ENCODE measurements around the gene OR2T4. TPM values are rescaled to one million over a fixed set of nuclear protein-coding genes. Genes with fewer than 3 reads are reported as not detected.

The OR2T4 gene, protein sequence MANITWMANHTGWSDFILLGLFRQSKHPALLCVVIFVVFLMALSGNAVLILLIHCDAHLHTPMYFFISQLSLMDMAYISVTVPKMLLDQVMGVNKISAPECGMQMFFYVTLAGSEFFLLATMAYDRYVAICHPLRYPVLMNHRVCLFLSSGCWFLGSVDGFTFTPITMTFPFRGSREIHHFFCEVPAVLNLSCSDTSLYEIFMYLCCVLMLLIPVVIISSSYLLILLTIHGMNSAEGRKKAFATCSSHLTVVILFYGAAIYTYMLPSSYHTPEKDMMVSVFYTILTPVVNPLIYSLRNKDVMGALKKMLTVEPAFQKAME
- total RNA-seq = not detected

GRCh38 chr1:248361121-248361715 lies at the start of gene OR2T4:
TSS of gene OR2T4 (plus strand) at chr1:248361665. CDS start at chr1:248361665, 0 bp downstream.

DNA sequence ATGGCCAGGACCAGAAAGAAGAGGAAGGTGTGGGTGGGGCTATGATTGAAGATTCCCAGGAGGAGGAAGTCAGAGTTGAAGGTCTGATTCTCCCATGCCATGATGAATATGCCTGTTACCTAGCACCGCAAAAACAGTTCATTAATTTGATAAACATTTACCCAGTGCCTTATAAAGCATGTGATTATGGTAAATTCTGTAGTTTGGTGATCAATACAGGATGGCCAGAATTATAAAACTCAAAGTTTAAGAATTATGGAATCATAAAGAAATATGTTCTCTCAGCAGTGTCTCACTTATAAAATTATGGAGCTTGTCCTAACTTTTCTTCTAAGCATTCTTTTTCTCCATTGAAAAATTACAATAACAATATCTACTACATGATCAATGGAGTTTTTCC lies 37.0 kb upstream of the OR2T4 start, which contains the start of gene OR2M7:
Gene OR2M7 (minus strand): TSS at position 101 of the 400 bp plus-strand sequence. CDS start 0 bp downstream, at position 101.

GRCh38 chr1:248348475-248348874 lies 13.0 kb upstream of the OR2T4 start, which contains the start of gene OR14C36:
TSS of gene OR14C36 (plus strand) at chr1:248348775. CDS start at chr1:248348775, 0 bp downstream.

DNA sequence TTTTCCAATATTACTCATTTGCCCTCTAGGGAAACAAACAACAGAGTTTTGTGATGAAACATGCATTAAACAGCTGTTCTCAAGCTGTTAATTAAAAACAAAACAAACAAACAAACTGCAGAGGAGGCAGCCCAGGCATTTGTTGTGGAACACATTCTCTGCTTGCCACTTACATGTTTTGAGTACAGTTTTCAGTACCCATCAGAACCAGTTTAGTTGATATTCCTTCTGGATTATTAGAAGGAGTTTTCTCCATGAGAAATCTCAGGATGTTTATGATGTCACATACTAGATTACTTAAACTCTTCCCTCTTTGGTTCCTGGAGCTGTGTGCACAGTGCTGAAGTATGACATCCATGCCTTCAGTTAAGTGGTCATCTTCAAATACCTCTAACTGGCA lies 14.0 kb downstream of the OR2T4 start, which contains the start of gene OR2T6:
Gene OR2T6 (plus strand): TSS at position 301 of the 400 bp plus-strand sequence. CDS start 11,863 bp downstream, outside the sequence.

DNA sequence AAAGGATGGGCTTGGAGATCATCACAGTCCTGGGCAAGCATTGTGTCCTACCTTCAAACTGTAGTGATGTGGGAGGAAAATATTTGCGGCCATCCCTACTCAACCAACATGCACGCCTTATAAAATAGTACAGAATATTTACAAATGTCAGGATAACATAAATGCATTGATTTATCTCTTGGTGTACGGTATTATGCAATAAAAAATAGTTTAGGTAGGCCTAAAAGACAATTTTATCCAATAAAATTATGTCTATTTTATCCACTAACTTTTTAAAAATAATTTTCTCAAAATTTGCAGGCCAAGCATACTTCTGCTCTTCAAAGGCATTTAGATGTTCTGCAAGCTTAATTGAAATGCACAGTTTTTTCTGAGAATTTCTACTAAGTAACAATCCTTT lies 41.3 kb downstream of the OR2T4 start, which contains the start of gene OR2T1:
Gene OR2T1 (plus strand): TSS at position 301 of the 400 bp plus-strand sequence. CDS start 3,100 bp downstream, outside the sequence.

Other genes starting within 250 kb of the OR2T4 start
- not detected for gene OR2M5, start 216.5 kb upstream of the OR2T4 start, total RNA-seq
- not detected for gene OR2M2, start 186.8 kb upstream of the OR2T4 start, total RNA-seq
- gene OR2M3, start 164.4 kb upstream of the OR2T4 start, total RNA-seq = not detected
- not detected for gene OR2M4, start 130.2 kb upstream of the OR2T4 start, total RNA-seq
- not detected for gene OR2T33, start 83.7 kb upstream of the OR2T4 start, total RNA-seq
- gene OR2T12, start 58.2 kb upstream of the OR2T4 start, total RNA-seq = not detected
- gene OR2M7, start 37.1 kb upstream of the OR2T4 start, total RNA-seq = not detected
- not detected for gene OR14C36, start 12.9 kb upstream of the OR2T4 start, total RNA-seq
- gene OR2T6, start 14.1 kb downstream of the OR2T4 start, total RNA-seq = not detected
- not detected for gene OR2T1, start 41.4 kb downstream of the OR2T4 start, total RNA-seq
- gene OR2T2, start 84.0 kb downstream of the OR2T4 start, total RNA-seq = 0.06 TPM
- not detected for gene OR2T3, start 111.7 kb downstream of the OR2T4 start, total RNA-seq
- 0.06 TPM for gene OR2T5, start 126.9 kb downstream of the OR2T4 start, total RNA-seq
- not detected for gene OR2G6, start 146.4 kb downstream of the OR2T4 start, total RNA-seq
- not detected for gene OR2T29, start 201.1 kb downstream of the OR2T4 start, total RNA-seq
- not detected for gene OR2T34, start 213.1 kb downstream of the OR2T4 start, total RNA-seq
- not detected for gene OR2T10, start 236.0 kb downstream of the OR2T4 start, total RNA-seq

All from metanephros (tissue), 1 donor.